HG03060 (cell line): ENCODE results near the gene RAI14.

Experiments used
- ATAC-seq: cut with Tn5 transposase; IDR thresholded peaks from one replicate; pipeline ENCODE4 v1.9.1; 2021; ENCODE audit warnings: low read depth, moderate number of reproducible peaks; ENCODE audit not compliant: unreplicated experiment

The RAI14 gene

DNA sequence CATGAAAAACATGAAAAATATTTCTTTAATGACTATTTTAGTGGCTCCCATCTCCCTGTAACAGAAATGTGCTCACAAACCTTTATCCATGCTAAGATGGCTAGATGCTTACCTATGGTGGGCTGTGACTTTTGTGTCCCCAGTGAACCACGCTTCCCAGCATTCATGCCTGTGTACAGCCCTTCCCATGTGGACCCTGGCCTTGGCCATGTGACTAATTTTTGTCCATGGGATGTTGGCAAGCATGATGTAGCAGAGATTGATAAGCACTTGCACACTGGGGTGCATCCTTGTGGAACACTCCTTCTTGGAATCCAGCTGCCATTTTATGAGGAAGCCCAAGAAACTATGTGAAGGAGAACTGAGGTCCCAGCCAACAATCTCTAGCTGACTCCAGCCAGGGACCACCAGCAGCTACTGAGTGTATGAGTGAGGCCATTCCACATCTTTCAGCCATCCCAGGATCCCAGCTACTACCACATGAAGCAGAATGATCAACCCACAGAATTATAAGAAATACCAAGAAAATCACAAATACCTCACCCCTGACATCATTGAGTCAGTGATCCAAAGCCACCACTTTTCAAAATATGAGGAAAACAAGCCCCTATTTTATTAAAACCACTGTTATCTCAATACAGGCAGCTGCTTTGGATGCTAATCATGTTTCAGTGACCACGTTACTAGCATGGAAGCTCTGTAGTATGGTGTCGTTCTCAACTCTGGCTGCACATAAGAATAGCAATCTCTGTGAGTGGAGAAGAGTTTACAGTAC is 16.1 kb upstream of the RAI14 start:
- no peak for ATAC-seq

- ATAC-seq: no peak
These were observed 7.9 kb upstream of the RAI14 start for GRCh38 chr5:34648039-34648839.

- no peak for ATAC-seq
These were observed 7.3 kb upstream of the RAI14 start for GRCh38 chr5:34648840-34649158.

- no peak for ATAC-seq
These were observed 4.3 kb upstream of the RAI14 start for GRCh38 chr5:34651791-34652190.

DNA sequence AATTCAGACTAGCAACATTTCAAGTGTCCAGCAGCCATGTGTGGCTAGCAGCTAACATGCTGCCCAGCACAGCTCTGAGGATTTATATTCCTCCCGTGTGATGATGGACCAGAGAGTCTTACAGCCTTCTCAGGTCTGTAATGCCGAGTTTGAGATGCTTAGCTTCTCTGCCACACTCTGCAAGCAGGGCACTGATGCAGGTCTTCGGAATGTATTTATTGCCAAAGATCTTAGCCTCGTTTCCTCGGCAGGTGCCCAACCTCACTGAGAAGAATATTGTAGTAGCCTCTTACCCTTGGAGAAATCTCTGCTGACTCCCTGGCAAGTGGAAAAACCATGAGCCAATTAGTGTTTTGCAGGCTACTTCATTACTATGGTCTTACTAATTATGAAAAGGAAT is 3.7 kb upstream of the RAI14 start:
- ATAC-seq: no peak

DNA sequence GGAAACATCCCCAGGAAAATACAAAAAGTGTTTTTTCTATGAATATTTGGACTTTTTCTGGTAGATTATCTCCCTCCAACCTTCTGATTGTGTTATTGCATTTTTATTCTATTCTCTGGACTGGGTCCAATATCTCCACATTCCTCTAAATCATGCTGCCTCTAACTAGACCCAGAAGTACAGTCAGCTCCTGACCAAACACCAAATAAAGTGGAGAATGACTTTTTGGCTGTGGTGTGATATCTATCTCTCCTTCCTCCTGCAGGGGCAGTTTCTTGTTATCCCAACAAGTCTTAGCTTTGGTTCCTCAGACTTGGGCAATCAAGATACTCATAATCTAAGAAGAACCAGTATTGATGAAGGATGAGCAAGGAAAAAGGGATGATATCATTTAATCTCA is 3.2 kb upstream of the RAI14 start:
- no peak for ATAC-seq

- no peak for ATAC-seq
These were observed 2.4 kb upstream of the RAI14 start for GRCh38 chr5:34653708-34654107.

- no peak for ATAC-seq
These were observed 655 bp upstream of the RAI14 start for GRCh38 chr5:34655354-34655991.

- ATAC-seq: no peak
These were observed 659 bp downstream of the RAI14 start for GRCh38 chr5:34656700-34657273.

DNA sequence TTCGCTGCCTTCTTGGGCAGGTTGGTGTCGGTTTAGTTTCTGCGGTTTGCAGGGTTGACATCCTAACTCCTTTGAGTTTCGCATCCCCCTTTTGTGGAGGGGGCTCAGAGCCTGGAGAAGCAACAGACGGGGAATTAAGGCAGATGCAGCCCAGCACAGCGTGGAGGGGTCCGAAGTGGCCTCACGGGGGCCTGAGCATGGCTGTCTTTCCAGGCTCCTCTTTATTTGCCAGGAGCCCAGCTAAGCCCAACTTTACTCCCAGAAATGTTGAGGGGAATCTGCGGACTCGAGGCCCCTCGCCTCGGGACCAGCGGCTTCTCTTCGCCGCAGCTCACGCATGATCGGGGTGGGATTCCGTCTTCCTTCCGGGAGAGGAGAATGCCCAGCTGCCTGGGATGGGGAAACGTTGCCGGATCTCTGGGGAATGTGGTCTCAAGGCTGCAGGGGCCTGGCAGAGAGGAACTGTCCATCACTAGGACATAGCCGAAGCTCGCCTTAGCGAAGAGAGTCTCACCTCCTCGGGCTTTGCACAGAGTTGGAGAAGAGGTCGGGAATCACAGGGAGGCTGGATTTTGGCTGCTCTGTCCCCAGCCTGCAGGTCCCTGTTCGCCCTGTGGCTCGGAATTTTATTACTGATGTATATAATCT is 1.3 kb downstream of the RAI14 start:
- no peak for ATAC-seq

DNA sequence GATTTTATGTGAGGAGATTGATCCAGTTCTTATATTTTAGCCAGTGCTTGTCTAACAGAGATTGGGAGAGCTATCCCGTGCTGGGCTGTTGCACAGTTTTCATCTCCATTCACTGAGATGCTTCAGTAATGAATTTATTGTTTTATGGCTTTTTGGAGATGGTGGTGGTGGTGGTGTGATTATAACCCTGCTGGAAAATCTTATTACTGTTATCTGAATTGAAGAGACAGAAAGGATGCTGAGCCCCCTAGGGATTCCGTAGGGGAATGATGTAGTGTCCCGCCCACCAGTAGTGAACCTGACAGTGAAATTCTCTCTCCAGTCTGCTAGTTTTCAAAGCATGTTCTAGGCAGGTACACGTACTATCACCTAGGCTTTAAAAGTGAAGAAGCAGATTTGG is 1.9 kb downstream of the RAI14 start:
- ATAC-seq: no peak

DNA sequence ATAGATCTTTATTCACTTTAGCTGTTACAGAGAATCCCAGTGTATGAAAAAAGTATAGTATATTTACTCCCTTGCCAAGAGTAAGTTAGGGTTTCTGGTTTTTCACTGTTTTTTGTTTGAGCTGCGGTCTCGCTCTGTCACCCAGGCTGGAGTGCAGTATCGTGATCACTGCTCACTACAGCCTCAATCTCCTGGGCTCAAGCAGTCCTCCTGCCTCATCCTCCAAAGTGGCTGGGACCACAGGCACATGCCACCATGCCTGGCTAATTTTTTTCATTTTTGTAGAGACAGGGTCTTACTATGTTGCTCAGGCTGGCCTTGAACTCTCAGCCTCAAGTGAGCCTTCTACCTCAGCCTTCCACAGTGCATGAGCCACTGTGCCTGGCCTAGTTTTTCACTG is 3.0 kb downstream of the RAI14 start:
- no peak for ATAC-seq

- no peak for ATAC-seq
These were observed 4.3 kb downstream of the RAI14 start for GRCh38 chr5:34660444-34660843.

- ATAC-seq: no peak
These were observed 7.8 kb downstream of the RAI14 start for GRCh38 chr5:34663771-34664496.

DNA sequence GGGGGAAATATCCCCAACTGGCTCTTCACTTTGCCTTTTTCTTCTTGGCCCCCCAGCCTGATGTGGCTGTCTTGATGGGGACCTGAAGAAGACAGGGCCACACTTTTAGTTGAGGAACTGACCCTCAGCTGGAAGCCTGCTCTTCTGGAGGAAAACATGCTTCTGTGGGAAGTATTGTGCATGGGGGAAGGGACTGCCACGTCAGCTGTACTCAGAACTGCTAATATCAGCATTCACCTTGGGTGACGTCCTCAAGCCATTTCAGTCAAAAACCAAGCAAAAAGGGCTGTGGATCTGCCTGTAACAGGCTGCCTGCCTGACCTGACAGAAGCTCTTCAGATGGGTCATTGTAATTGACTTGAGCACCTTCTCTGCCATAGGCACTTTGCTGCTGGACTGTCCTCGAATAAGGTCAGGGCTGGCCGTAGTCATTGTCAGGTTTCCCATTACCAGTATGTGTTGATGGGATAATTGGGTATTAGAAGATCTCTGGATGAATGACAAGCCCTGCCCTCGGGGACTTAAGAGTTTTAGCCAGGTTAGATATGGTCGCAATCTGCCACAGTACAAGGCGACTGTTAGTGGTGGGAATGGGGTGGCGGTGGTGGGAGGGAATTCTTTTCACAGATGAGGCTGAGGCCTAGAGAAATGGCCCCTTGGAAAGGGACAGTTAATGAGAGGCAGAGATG is 10.4 kb downstream of the RAI14 start:
- no peak for ATAC-seq

DNA sequence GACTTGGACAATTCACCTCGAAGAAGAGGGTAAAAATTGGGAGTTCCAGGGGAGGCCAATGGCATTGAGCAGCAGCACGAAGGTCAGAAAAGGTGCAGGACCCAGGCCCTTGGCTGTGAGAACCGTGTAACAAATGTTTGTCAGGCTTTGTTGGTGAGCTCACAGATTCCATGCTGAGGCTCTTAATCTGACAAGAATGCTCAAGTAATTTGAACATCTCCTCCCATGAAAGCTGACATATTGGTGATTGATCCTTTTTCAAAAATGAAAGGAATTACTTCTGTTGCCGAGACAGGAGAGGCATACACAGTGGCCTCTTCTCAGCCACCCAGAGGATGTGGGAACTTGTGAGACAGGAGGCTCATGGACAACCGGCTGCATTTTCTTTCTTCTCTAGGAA is 11.6 kb downstream of the RAI14 start:
- ATAC-seq: no peak

DNA sequence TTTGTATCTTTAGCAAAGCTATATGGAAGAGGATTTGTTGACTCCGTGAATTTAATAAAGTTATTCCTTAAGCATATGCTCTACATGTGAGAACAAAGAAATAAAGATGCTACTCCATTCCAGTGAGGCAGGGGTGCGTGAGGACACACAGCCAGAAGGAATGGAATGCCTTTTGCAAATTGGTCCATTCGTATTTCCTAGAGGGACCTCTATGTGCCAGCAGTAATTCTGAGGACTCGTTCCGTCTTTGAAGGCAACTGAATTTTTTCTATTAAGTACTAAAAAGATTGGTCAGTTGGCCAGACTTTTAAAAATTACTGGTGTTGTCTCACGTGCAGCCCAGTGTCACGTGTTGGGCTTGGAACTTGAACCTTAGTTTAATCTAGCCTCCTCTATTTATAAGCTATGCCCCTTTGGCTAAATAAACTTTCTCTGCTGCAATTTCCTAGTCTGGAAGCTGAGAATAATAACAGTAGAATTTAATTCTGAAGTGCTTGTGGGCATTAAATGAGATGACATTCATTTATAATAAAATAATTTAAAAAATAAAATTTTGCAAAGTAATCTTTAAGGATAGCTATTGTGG is 13.9 kb downstream of the RAI14 start:
- no peak for ATAC-seq

DNA sequence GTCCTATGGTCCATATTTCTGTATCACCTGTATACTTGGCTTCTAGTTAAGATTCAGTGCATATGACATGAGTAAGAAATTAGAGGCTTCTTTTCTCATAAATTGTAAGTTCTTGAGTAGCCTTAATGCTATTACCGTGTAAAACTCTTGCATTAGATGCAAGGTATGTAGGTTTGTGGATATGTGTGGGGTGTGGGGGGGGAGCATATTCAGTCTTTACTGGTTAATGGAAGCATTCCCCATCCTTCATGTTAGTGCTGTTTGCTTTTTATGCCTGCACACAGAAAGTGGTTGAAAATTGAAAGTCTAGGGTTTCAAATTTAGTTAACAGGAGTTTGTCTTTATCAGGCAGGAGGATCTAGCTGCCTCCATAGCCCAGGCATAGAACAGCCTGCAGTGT is 16.1 kb downstream of the RAI14 start:
- no peak for ATAC-seq

- no peak for ATAC-seq
These were observed 17.5 kb downstream of the RAI14 start for GRCh38 chr5:34673463-34674125.
